ENCODE measurements around the gene WDR7.

DNA sequence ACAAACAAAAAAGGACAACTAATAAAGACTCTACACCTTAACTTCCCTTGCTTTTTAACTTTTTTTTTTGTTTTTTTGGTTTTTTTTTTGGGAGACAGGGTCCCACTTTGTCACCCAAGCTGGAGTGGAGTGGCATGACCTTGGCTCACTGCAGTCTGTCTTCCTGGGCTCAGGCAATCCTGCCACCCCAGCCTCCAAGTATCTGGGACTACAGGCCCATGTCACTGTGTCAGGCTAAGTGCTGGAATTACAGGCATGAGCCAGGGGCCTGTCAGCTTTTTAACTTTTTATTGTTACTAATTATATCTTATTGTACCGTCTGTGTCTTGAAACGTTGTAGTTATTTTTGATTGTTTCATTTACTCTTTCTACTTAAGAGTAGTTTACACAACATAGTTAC lies 25.5 kb downstream of the WDR7 start:
- TF ChIP-seq, protein P1, sequence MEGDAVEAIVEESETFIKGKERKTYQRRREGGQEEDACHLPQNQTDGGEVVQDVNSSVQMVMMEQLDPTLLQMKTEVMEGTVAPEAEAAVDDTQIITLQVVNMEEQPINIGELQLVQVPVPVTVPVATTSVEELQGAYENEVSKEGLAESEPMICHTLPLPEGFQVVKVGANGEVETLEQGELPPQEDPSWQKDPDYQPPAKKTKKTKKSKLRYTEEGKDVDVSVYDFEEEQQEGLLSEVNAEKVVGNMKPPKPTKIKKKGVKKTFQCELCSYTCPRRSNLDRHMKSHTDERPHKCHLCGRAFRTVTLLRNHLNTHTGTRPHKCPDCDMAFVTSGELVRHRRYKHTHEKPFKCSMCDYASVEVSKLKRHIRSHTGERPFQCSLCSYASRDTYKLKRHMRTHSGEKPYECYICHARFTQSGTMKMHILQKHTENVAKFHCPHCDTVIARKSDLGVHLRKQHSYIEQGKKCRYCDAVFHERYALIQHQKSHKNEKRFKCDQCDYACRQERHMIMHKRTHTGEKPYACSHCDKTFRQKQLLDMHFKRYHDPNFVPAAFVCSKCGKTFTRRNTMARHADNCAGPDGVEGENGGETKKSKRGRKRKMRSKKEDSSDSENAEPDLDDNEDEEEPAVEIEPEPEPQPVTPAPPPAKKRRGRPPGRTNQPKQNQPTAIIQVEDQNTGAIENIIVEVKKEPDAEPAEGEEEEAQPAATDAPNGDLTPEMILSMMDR (IDR thresholded peaks at IDR 0.05), result no peak
- TF ChIP-seq POLR2A (IDR thresholded peaks at IDR 0.05), result no peak

All from esophagus squamous epithelium (tissue), 4 donors.